ENCODE results near the gene CBFA2T2. TPM values are rescaled to one million over a fixed set of nuclear protein-coding genes. Genes with fewer than 3 reads are reported as not detected.
"Not testable (repeated sequence)": the region's sequence is repeated elsewhere in the genome, so short reads cannot be mapped to it uniquely, and the experiment has no call there.

CBFA2T2 gene
- polyA plus RNA-seq, 3 donors from 2014 or later, result 7.5 to 15.5 (median 11.0) TPM

DNA sequence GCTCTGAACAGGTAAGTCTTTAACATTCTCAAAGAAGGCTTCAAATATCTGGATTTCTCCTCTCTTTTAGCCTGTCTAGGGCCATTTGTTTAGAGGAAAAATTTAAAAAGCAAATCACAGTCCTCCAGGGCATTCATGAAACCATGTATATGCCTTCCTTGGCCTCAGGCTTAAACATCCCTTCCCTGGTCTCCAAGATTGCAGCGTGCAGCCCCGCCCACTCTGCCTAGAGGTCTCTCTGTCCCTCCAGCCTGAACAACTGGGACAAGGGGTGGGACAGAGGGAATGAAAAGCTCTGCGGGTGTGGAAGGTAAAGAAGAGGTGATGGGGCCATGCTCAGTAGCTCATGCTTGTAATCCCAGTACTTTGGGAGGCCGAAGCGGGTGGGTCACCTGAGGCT lies 9.8 kb upstream of the CBFA2T2 start:
- no peaks in the 10 kb centered on the region for H3K27me3 Mint-ChIP-seq (ENCODE audit: low read depth in 3 of 3)
- no peak for DNase-seq
- no peaks in the 10 kb centered on the region for H3K9me3 Mint-ChIP-seq
- H3K36me3 Mint-ChIP-seq, result no peaks in the 10 kb centered on the region
- H3K4me1 Mint-ChIP-seq, result no peaks in the 10 kb centered on the region
- no peak overlapping the region for H3K4me3 Mint-ChIP-seq
- no peak overlapping the region for H3K27ac Mint-ChIP-seq

DNA sequence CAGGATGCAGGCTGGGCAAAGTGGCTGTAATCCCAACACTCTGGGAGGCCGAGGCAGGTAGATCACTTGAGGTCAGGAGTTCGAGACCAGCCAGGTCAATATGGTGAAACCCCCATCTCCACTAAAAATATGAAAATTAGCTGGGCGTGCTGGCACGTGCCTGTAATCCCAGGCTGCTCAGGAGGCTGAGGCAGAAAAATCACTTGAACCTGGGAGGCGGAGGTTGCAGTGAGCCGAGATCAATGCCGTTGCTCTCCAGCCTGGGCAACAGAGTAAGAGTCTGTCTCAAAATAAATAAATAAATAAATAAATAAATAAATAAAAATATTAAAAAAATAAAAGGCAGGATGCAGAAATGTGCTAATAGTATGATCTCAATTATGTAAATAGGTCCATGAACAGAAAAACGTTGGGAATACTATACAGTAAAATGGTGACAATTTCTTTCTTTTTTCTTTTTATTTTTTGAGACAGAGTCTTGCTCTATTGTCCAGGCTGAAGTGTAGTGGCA lies 8.4 kb upstream of the CBFA2T2 start:
- H3K36me3 Mint-ChIP-seq, result no peaks in the 10 kb centered on the region
- no peak for DNase-seq
- no peaks in the 10 kb centered on the region for H3K4me1 Mint-ChIP-seq
- no peaks in the 10 kb centered on the region for H3K27me3 Mint-ChIP-seq (ENCODE audit: low read depth in 3 of 3)
- no peak overlapping the region for H3K4me3 Mint-ChIP-seq
- no peaks in the 10 kb centered on the region for H3K9me3 Mint-ChIP-seq
- no peak overlapping the region for H3K27ac Mint-ChIP-seq

DNA sequence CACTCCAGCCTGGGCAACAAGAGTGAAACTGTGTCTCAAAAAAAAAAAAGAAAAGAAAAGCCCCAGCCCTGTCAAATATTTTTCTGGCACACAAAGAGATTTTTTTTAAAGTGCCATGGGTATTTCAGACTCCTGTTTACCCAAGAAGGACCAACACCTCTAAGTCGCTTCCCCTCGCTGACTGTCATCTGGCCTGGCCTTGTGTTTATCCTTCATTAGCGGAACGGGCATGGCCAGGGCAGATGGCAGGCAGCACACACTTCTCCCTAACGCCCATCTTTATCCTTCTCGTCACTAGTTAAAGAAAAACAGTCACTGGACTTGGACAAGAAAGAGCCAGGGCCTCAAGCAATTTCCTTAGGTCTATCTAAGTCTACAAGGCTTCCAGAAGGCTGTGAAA lies 7.3 kb upstream of the CBFA2T2 start:
- Mint-ChIP-seq H3K27ac (no peak overlapping the region), H3K4me1 (no peaks in the 10 kb centered on the region), H3K9me3 (no peaks in the 10 kb centered on the region), H3K36me3 (no peaks in the 10 kb centered on the region), H3K27me3 (ENCODE audit: low read depth in 3 of 3) (no peaks in the 10 kb centered on the region), H3K4me3 (no peak overlapping the region)
- no peak for DNase-seq

DNA sequence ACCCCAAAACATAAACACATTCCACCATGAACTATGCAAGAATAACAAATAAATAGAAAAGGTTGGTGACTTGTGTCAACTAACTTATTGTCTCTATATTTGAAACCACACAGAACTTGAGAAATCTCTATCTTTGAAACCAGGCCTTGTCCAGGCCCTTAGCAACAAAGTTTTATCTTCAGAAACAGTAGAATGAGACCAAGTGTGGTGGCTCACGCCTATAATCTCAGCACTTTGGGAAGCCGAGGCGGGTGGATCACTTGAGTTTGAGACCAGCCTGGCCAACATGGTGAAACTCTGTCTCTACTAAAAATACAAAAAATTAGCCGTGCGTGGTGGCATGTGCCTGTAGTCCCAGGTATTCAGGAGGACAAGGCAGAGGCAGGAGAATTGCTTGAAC lies 6.7 kb upstream of the CBFA2T2 start:
- not testable (repeated sequence) for H3K4me1 Mint-ChIP-seq; H3K36me3 Mint-ChIP-seq; H3K27ac Mint-ChIP-seq; H3K9me3 Mint-ChIP-seq; H3K27me3 Mint-ChIP-seq (ENCODE audit: low read depth in 3 of 3); DNase-seq; H3K4me3 Mint-ChIP-seq

DNA sequence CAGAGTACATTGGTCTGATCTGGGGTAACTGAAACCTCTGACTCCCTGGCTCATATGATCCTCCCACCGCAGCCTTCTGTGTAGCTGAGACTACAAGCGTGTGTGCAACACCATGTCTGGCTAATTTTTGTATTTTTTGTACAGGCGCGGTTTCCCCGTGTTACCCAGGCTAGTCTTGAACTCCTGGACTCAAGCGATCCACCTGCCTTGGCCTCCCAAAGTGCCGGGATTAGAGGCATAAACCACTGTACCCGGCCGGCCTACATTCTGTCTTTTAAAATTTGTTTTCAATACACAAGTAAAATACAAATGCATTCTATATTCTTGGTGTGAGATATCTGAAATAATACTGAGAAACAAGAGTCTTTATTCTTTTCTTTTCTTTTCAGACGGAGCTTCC lies 1.7 kb upstream of the CBFA2T2 start:
- Mint-ChIP-seq H3K36me3 (no peaks in the 10 kb centered on the region), H3K4me1 (peaks cover 11 to 13% of the 10 kb centered on the region in 2 donors), H3K9me3 (no peaks in the 10 kb centered on the region), H3K27me3 (ENCODE audit: low read depth in 3 of 3) (peaks cover 2 to 6% (median 3%) of the 10 kb centered on the region in 3 donors), H3K27ac (peak overlapping the region; percentile 17 to 73 (median 37)), H3K4me3 (peak overlapping the region in 3 of 5 donors; percentile 29 to 40 (median 35))
- DNase-seq, result no peak

DNA sequence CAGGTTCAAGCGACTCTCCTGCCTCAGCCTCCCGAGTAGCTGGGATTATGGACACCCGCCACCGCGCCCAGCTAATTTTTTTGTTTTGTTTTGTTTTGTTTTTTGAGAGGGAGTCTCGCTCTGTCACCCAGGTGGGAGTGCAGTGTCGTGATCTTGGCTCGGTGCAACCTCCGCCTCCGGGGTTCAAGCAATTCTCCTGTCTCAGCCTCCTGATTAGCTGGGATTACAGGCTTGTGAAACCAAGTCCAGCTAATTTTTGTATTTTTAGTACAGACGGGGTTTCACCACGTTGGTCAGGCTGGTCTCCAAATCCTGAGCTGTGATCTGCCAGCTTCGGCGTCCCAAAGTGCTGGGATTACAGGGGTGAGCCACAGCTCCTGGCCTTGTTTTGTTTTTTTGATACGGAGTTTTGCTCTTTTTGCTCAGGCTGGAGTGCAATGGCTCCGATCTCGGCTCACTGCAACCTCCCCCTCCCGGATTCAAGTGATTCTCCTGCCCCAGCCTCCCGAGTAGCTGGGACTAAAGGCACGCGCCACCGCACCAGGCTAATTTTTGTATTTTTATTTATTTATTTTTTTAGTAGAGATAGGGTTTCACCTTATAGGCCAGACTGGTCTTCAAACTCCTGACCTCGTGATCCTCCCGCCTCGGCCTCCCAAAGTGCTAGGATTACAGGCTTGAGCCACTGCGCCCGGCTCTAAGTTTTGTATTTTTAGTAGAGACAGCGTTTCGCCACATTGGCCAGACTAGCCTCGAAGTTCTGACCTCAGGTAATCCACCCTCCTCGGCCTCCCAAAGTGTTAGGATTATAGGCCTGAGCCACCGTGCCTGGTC lies 1.0 kb upstream of the CBFA2T2 start:
- H3K27me3 Mint-ChIP-seq (ENCODE audit: low read depth in 3 of 3); H3K9me3 Mint-ChIP-seq; DNase-seq; H3K36me3 Mint-ChIP-seq: not testable (repeated sequence)
- H3K27ac Mint-ChIP-seq, result peak overlapping the region; percentile 35 to 94 (median 80)
- H3K4me3 Mint-ChIP-seq, result peak overlapping the region in 2 of 5 donors; percentile 32 to 58
- peaks cover 11 to 14% of the 10 kb centered on the region in 2 donors for H3K4me1 Mint-ChIP-seq

DNA sequence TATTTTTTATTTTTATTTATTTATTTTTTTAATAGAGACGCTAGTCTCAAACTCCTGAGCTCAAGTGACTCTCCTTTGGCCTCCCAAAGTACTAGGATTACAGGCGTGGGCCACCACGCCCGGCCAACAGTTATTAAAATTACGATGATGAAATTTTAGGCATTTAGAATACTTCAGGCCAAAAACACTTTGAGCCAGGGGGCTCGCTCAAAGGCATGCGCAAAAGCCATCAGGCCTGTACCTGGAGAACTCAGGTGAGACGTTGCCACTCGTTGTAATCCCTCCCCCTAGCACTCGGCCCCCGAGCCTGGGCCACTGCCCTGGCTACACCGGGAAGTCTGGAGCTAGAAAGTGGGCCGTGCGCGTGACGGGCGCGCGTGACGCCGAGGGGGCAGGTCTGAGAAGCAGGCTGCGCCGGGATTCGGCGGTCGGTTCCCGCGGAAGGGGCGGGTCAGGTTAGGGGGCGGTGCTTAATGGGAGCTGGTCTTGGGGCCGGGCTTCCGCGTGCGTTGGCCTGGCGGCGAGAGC lies 337 bp upstream of the CBFA2T2 start:
- Mint-ChIP-seq H3K4me1 (peaks cover 11 to 14% of the 10 kb centered on the region in 2 donors), H3K4me3 (peak overlapping the region; percentile 80 to 90 (median 85)), H3K36me3 (no peaks in the 10 kb centered on the region), H3K27ac (peak overlapping the region; percentile 87 to 95 (median 93)), H3K27me3 (ENCODE audit: low read depth in 3 of 3) (peaks cover 2 to 6% (median 3%) of the 10 kb centered on the region in 3 donors), H3K9me3 (no peaks in the 10 kb centered on the region)
- DNase-seq, result peak; percentile 99

DNA sequence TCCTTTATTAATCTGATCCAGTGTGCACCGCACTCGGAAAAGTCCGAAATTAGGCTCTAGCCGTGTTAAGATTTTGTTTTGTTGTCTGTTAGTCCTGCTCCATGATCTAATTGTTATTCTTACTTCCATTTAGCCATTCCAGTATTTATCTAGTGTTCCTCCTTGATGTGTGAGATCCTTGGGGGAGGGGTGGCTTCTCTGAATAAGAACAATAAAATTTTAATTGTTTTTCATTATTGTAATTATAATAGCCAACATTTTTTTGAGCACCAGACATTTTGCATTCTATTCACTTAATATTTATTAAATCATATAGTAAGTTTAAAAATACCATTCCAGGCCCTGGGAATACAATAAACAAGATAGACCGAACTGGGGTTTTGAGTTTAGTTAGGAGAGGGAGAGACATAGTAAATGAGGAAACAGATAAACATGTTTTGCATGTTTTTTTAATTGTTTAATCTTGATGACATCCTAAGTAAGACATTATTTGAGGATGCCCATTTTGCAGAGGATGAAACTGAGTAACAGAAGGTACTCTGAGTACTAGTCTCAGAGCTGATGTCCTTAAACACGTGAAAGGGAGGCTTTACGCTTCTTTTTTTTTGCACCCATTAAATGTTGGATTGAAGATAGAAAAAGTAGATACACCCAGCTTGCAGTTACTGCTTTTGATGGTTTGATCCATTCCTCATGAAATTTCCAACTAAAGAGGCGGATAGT lies 1.2 kb downstream of the CBFA2T2 start:
- Mint-ChIP-seq H3K27ac (peak overlapping the region; percentile 79 to 94 (median 87)), H3K9me3 (no peaks in the 10 kb centered on the region), H3K36me3 (no peaks in the 10 kb centered on the region), H3K4me1 (peaks cover 11 to 14% of the 10 kb centered on the region in 2 donors), H3K27me3 (ENCODE audit: low read depth in 3 of 3) (peaks cover 2 to 6% (median 3%) of the 10 kb centered on the region in 3 donors), H3K4me3 (peak overlapping the region; percentile 74 to 90 (median 87))
- no peak for DNase-seq

DNA sequence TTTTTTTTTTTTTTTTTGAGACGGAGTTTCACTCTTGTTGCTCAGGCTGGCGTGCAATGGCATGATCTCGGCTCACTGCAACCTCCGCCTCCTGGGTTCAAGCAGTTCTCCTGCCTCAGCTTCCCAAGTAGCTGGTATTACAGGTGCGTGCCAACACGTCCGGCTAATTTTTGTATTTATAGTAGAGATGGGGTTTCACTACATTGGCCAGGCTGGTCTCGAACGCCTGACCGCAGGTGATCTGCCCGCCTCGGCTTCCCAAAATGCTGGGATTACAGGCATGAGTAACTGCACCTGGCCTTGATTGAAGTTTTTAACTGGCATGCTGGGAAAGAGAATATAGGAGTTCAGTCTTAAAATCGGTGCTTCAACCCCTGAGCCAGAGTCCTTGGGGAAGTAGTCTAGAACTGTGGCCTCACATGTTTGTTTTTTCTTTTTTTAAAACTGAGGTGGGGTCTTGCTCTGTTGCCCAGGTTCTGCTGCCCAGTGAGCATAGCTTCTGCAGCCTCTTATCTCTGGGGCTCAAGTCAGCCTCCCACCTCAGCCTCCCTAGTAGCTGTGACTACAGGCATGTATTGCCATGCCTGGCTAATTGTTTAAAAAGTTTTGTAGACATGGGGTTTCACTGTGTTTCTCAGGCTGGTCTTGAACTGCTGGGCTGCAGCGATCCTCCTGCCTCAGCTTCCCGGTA lies 3.3 kb downstream of the CBFA2T2 start:
- Mint-ChIP-seq H3K36me3 (no peaks in the 10 kb centered on the region), H3K4me3 (no peak overlapping the region), H3K9me3 (no peaks in the 10 kb centered on the region), H3K27me3 (ENCODE audit: low read depth in 3 of 3) (peaks cover 0 to 6% (median 3%) of the 10 kb centered on the region in 3 donors), H3K4me1 (peaks cover 11 to 20% of the 10 kb centered on the region in 2 donors), H3K27ac (no peak overlapping the region)
- no peak for DNase-seq

DNA sequence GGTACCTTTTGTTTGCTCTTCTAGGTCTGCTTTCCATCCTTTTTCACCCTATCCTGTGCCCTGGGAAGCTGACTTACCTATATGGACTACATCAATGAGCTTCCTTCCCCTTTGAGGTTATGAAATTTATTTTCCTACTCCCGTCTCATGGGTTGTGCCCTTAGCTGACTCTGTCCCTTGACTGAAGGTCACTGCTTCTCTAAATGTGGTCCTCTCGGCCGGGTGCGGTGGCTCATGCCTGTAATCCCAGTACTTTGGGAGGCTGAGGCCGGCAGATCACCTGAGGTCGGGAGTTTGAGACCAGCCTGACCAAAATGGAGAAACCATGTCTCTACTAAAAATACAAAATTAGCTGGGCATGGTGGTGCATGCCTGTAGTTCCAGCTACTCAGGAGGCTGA lies 6.9 kb downstream of the CBFA2T2 start:
- not testable (repeated sequence) for DNase-seq; H3K36me3 Mint-ChIP-seq; H3K27me3 Mint-ChIP-seq (ENCODE audit: low read depth in 3 of 3); H3K4me3 Mint-ChIP-seq; H3K9me3 Mint-ChIP-seq; H3K27ac Mint-ChIP-seq
- H3K4me1 Mint-ChIP-seq, result peaks cover 8 to 17% of the 10 kb centered on the region in 2 donors

DNA sequence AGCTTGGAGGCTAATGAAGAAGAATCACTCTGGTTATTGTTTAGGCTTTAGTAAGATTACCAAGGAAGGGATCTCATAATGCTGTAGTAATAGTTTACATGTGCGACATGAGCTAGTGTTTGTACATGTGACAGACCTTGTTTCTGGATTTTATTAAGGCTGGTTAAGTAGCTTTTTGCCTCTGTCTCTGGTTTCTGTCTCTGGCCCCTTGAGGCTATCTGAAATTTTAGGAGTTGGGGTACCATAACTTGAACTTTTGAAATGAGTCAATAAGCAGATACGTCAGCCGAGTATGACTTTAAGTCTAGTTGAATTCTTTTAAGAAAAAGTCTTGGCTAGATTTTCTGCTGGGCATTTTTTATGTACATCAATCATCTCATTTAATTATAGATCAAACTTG lies 9.5 kb downstream of the CBFA2T2 start:
- H3K9me3 Mint-ChIP-seq, result no peaks in the 10 kb centered on the region
- H3K4me1 Mint-ChIP-seq, result peaks cover 8 to 14% of the 10 kb centered on the region in 2 donors
- no peak overlapping the region for H3K4me3 Mint-ChIP-seq
- H3K36me3 Mint-ChIP-seq, result peaks cover 0 to 3% (median 0%) of the 10 kb centered on the region in 3 donors
- H3K27ac Mint-ChIP-seq, result peak overlapping the region in 1 of 6 donors; percentile 35
- no peak for DNase-seq
- no peaks in the 10 kb centered on the region for H3K27me3 Mint-ChIP-seq (ENCODE audit: low read depth in 3 of 3)

DNA sequence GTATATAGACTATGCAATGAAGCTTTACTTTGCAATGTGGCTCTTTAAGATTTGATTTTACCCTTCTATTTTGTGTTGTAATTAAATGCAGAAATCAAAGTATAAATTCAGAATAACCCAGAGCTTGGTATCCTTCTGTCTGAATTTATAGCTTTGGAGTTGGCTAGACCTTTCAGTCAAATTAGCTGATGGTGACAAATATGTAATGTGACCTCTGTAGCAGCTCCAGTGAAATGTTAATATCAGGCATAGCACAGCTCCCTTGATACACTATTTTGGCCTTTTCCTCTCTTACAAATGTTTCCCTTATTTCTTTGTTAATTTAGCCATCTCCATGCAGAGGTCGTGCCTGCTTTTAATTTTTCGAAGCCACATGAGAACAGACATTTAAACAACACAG lies 11.1 kb downstream of the CBFA2T2 start:
- Mint-ChIP-seq H3K4me3 (no peak overlapping the region), H3K27ac (no peak overlapping the region), H3K36me3 (peaks cover 0 to 3% (median 0%) of the 10 kb centered on the region in 3 donors), H3K27me3 (ENCODE audit: low read depth in 3 of 3) (no peaks in the 10 kb centered on the region), H3K4me1 (peaks cover 8 to 14% of the 10 kb centered on the region in 2 donors), H3K9me3 (no peaks in the 10 kb centered on the region)
- DNase-seq, result no peak

DNA sequence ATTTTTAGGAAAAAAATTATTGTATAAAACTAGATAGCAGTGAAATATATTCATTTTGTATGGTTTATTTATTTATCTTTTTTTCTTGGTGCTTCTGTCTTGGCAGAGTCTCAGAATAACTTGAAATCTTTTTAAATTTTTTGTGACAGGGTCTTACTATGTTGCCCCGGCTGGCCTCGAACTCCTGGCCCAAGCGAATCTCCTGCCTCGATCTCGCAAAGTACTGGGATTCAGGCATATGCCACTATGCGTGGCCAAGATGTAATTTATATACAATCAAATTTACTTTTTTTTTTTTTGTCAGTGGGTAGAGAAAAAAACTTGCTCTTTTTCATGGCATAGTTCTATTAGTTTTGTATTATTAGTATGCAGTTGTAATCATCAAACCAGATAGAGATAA lies 13.7 kb downstream of the CBFA2T2 start:
- Mint-ChIP-seq H3K36me3 (peaks cover 0 to 3% (median under 1%) of the 10 kb centered on the region in 3 donors), H3K4me3 (no peak overlapping the region), H3K4me1 (peaks cover 16 to 18% of the 10 kb centered on the region in 2 donors), H3K9me3 (no peaks in the 10 kb centered on the region), H3K27ac (no peak overlapping the region), H3K27me3 (ENCODE audit: low read depth in 3 of 3) (no peaks in the 10 kb centered on the region)
- no peak for DNase-seq

Measured in immature natural killer cell (primary cell).